Endothelial cell of umbilical vein (primary cell): ENCODE measurements around the gene NCOA6.
"Not testable (repeated sequence)": the region's sequence is repeated elsewhere in the genome, so short reads cannot be mapped to it uniquely, and the experiment has no call there.

Source experiments
- EZH2 ChIP-seq: IDR thresholded peaks from 2 replicates; pipeline ENCODE4 v1.6.1; 2012; ENCODE audit warnings: borderline replicate concordance, low read depth, mild to moderate bottlenecking, moderate library complexity, low read length, inconsistent platforms; ENCODE audit not compliant: severe bottlenecking
- FOS ChIP-seq: IDR thresholded peaks from 2 replicates; pipeline ENCODE4 v1.6.1; 2011; ENCODE audit warnings: mild to moderate bottlenecking, low read length, moderate library complexity, borderline replicate concordance; ENCODE audit not compliant: insufficient read depth
- POLR2A ChIP-seq: IDR thresholded peaks from 2 replicates; pipeline ENCODE4 v1.6.1; 2012; ENCODE audit warnings: low read depth, mild to moderate bottlenecking, control low read depth, low read length
- POLR2AphosphoS5 ChIP-seq: IDR thresholded peaks from 2 replicates; pipeline ENCODE4 v1.6.1; 2012; ENCODE audit warnings: low read depth, mild to moderate bottlenecking, control low read depth, low read length, moderate library complexity; ENCODE audit not compliant: insufficient read depth
- TF ChIP-seq, protein P1 (sequence below), 2 donors: IDR thresholded peaks; 1 replicate in 1 of 2; 2 replicates in 1 of 2; pipeline ENCODE4 v1.5.1; 2011; ENCODE audit warnings: low read length in 2 of 2, mild to moderate bottlenecking in 2 of 2, moderate library complexity in 2 of 2, control low read depth in 1 of 2, inconsistent platforms in 1 of 2, low read depth in 1 of 2; ENCODE audit not compliant: insufficient read depth in 1 of 2; ENCODE audit errors: extremely low read depth in 1 of 2

DNA sequence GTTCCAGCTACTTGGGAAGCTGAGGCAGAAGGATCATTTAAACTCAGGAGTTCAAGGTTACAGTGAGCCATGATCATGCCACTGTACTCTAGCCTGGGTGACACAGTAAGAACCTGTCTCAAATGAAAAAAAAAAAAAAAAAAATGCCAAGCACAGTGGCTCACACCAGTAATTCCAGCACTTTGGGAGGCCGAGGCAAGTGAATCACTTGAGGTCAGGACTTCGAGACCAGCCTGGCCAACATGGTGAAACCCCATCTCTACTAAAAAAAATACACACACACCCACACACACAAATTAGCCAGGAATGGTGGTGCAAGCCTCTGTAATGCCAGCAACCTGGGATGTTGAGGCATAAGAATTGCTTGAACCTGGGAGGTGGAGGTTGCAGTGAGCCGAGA is 102.9 kb downstream of the NCOA6 start:
- TF ChIP-seq POLR2A, FOS, EZH2, POLR2AphosphoS5: not testable (repeated sequence)
- TF ChIP-seq, protein P1, sequence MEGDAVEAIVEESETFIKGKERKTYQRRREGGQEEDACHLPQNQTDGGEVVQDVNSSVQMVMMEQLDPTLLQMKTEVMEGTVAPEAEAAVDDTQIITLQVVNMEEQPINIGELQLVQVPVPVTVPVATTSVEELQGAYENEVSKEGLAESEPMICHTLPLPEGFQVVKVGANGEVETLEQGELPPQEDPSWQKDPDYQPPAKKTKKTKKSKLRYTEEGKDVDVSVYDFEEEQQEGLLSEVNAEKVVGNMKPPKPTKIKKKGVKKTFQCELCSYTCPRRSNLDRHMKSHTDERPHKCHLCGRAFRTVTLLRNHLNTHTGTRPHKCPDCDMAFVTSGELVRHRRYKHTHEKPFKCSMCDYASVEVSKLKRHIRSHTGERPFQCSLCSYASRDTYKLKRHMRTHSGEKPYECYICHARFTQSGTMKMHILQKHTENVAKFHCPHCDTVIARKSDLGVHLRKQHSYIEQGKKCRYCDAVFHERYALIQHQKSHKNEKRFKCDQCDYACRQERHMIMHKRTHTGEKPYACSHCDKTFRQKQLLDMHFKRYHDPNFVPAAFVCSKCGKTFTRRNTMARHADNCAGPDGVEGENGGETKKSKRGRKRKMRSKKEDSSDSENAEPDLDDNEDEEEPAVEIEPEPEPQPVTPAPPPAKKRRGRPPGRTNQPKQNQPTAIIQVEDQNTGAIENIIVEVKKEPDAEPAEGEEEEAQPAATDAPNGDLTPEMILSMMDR (IDR thresholded peaks at IDR 0.05; ENCODE audit: extremely low read depth in 1 of 2, insufficient read depth in 1 of 2, low read depth in 1 of 2, low read length in 2 of 2) = not testable (repeated sequence)
